A673 (cell line): ENCODE results near the gene ZNF219.

Experiments used
- EZH2 ChIP-seq: fragments of 200-600 bp; sonication (generic); IDR thresholded peaks from 2 replicates; pipeline ENCODE4 v1.6.1; 2017; ENCODE audit warnings: borderline replicate concordance, low read depth, mild to moderate bottlenecking, mixed read lengths, antibody characterized with exemption, low read length; ENCODE audit not compliant: poor library complexity, severe bottlenecking
- TF ChIP-seq, protein P1 (sequence below): fragments of 300-800, 200-600 bp; sonication (generic); conservative IDR thresholded peaks from 2 replicates; pipeline ENCODE4 v1.5.1; 2017; ENCODE audit warnings: low read depth, mild to moderate bottlenecking, antibody characterized with exemption, low read length, moderate library complexity, mixed read lengths

- TF ChIP-seq, protein P1, sequence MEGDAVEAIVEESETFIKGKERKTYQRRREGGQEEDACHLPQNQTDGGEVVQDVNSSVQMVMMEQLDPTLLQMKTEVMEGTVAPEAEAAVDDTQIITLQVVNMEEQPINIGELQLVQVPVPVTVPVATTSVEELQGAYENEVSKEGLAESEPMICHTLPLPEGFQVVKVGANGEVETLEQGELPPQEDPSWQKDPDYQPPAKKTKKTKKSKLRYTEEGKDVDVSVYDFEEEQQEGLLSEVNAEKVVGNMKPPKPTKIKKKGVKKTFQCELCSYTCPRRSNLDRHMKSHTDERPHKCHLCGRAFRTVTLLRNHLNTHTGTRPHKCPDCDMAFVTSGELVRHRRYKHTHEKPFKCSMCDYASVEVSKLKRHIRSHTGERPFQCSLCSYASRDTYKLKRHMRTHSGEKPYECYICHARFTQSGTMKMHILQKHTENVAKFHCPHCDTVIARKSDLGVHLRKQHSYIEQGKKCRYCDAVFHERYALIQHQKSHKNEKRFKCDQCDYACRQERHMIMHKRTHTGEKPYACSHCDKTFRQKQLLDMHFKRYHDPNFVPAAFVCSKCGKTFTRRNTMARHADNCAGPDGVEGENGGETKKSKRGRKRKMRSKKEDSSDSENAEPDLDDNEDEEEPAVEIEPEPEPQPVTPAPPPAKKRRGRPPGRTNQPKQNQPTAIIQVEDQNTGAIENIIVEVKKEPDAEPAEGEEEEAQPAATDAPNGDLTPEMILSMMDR, result no peak
- TF ChIP-seq EZH2, result no peak
Measured at GRCh38 chr14:21054123-21054767, 44.2 kb downstream of the ZNF219 start.
